Fibroblast of mammary gland (primary cell): ENCODE results near the gene RAB27B.

Source experiments
- DNase-seq: peaks from one replicate; pipeline ENCODE4 v3.0.0-alpha.2; 2010; ENCODE audit warnings: low read depth
- H3K4me3 ChIP-seq: 2 replicates; pipeline ENCODE4 v1.5.1; 2011; ENCODE audit warnings: low read depth, mild to moderate bottlenecking, low read length, moderate library complexity; ENCODE audit not compliant: control insufficient read depth
- TF ChIP-seq, protein P1 (sequence below): conservative IDR thresholded peaks from 2 replicates; pipeline ENCODE4 v1.5.1; 2011; ENCODE audit warnings: low read depth, low read length, inconsistent platforms; ENCODE audit not compliant: control insufficient read depth, insufficient read depth

The RAB27B gene

DNA sequence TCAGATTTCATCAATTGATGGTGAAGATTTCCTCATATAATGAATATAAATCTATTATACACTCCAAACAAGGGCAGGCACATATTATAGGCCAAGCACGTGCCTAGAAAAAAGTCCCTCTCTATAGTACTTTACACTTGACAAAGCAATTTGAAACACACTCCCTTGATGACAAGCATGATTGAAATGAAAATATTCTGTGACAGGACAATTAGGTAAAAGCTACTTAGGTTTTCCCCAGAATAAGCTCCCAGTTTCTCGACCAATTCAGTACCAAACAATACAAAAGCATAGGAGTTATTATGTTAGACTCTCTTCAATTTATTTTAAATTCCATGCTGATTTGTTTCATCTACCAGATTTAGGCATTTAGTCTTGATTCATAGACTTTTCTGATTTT lies 83.3 kb downstream of the RAB27B start:
- DNase-seq: no peak
- TF ChIP-seq, protein P1, sequence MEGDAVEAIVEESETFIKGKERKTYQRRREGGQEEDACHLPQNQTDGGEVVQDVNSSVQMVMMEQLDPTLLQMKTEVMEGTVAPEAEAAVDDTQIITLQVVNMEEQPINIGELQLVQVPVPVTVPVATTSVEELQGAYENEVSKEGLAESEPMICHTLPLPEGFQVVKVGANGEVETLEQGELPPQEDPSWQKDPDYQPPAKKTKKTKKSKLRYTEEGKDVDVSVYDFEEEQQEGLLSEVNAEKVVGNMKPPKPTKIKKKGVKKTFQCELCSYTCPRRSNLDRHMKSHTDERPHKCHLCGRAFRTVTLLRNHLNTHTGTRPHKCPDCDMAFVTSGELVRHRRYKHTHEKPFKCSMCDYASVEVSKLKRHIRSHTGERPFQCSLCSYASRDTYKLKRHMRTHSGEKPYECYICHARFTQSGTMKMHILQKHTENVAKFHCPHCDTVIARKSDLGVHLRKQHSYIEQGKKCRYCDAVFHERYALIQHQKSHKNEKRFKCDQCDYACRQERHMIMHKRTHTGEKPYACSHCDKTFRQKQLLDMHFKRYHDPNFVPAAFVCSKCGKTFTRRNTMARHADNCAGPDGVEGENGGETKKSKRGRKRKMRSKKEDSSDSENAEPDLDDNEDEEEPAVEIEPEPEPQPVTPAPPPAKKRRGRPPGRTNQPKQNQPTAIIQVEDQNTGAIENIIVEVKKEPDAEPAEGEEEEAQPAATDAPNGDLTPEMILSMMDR: no peak
- H3K4me3 ChIP-seq: no peak overlapping the region

DNA sequence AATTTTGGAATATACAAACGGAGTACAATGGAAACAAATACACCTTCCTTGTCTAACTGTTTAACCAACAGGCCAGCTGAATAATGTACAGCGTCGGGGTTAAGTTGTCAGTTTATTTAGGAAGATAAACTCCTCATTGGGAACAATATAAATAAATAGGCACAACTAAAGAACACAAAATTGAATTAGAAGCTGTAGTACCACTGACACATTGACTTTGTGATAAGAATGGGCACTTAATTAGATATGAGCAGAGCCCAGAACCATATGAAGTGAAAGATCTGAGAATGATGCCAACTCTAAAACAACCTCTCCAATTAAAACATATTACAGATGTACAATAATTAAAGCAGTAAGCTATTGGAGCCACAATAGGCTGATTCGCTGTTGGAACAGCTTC lies 86.5 kb downstream of the RAB27B start:
- TF ChIP-seq, protein P1: no peak
- no peak for DNase-seq

DNA sequence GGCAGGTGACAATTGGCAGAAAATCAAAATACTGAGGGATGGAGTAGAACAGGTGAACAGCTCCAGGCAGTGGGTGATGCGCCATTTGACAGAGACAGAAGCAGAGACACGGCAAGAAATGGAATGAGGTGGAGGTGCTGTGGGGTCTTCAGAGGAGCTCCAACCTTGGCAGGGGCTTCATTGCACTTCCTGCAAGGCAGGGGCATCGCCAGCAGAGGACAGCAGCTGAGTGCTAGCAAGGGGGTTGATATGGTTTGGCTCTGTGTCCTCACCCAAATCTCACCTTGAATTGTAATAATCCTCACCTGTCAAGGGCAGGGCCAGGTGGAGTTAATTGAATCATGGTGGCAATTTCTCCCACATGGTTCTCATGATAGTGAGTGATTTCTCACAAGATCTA lies 88.2 kb downstream of the RAB27B start:
- TF ChIP-seq, protein P1: no peak
- no peak overlapping the region for H3K4me3 ChIP-seq
- DNase-seq: no peak

More for the DNA sequence above, 86.5 kb downstream of the RAB27B start:
- no peak overlapping the region for H3K4me3 ChIP-seq

DNA sequence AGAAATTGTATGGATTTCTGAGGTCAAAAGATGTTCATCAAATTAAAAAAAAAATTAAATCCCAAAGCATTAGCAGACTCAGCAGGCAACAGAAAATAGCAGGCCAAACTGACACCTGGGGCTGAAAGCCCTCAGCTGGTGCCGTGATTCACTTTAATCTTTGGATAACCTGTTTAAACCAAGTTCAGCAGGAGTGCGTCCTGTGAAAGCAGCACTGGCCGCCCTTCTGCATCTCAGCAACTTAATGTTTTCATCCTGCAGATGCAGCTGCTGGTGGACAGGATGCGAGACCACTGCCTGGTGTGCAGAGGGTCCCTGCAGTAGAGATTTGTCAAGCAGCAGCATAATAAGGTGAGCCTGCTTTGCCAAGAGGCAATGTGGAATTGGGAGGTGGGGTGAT lies 89.8 kb downstream of the RAB27B start:
- no peak for DNase-seq
- TF ChIP-seq, protein P1: no peak
- H3K4me3 ChIP-seq: no peak overlapping the region

DNA sequence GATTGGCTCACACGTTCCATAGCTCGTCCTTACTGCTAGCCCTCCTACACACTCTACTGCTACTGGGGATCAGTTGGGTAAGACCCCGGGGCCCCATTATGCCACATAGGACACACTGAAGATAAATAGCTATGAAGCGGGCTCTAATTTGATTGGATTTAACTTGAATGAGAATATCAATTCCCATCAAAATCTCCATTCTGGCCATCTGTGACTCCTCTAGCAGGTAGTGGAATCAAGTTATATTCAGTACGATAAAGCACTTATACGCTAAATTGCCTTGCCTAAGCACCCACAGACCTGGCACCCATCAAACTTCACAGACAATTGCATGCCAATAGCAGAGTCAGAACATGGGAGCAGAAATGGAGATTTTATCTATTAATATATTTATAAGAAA lies 91.1 kb downstream of the RAB27B start:
- no peak for DNase-seq
- TF ChIP-seq, protein P1: no peak

DNA sequence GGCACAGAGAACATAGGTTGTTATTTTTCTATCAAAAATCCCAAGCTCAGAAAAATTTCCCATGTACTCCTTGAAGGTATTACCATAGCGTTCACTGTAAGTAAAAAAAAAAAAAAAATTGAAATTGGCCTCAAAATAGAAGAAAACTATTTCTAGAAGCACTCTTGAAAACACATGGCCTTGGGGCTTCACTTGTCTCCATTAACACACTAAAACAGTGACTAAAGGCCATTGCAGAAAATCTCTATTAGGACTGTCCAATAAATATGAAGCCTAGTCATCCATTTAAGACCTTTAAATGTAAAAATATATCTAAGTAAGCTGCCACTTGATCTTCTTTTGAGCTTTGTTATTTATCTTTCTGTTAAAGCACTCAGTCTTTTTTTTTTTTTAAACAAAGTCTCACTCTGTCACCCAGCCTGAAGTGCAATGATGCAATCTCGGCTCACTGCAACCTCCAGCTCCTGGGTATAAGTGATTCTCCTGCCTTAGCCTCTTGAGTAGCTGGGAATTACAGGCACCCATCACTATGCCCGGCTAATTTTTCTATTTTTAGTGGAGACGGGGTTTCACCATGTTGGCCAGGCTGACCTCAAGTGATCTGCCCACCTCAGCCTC lies 95.2 kb downstream of the RAB27B start:
- DNase-seq: no peak

More for the DNA sequence above, 91.1 kb downstream of the RAB27B start:
- no peak overlapping the region for H3K4me3 ChIP-seq

DNA sequence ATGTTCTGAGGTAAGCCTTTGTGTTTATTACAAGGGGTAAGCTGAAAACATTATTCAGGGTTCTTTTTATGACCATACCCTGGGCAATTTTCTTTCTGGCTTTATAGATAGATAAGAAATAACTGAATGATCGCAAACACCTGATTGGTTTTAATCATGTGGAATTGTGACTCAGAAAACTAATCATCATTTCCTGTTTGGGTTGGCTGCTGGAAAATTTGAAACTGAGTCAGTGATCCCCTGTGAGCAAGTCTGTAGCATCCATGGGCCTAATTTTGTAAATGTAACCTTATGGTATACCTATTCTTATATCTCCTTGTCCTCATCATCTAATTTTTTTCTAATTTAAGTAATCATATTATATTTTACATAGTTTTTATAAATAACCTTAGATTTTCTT lies 96.7 kb downstream of the RAB27B start:
- no peak overlapping the region for H3K4me3 ChIP-seq
- DNase-seq: peak; percentile 49
- TF ChIP-seq, protein P1: no peak

More for the DNA sequence above, 95.2 kb downstream of the RAB27B start:
- TF ChIP-seq, protein P1: no peak
- no peak overlapping the region for H3K4me3 ChIP-seq
